H9 (cell line): ENCODE results near the gene AKR1B15. TPM values are rescaled to one million over a fixed set of nuclear protein-coding genes. Genes with fewer than 3 reads are reported as not detected.
A peak's percentile ranks its signal among the peaks of the same experiment; 100 is the strongest.
"Not testable (repeated sequence)": the region's sequence is repeated elsewhere in the genome, so short reads cannot be mapped to it uniquely, and the experiment has no call there.

Source experiments
- DNase-seq: peaks from one replicate; pipeline ENCODE4 v3.0.0-alpha.2; 2017
- H2AFZ ChIP-seq: one replicate; pipeline ENCODE4 v1.6.1; 2013; ENCODE audit warnings: mild to moderate bottlenecking, low read length, control low read depth, moderate library complexity
- H2AK5ac ChIP-seq: 2 replicates; pipeline ENCODE4 v1.6.1; 2013; ENCODE audit warnings: low read length, control low read depth, mixed read lengths; ENCODE audit not compliant: insufficient read length
- H2BK120ac ChIP-seq: one replicate; pipeline ENCODE4 v1.6.1; 2013; ENCODE audit warnings: low read depth, mild to moderate bottlenecking, low read length, control low read depth, inconsistent platforms; ENCODE audit not compliant: poor library complexity, severe bottlenecking
- H2BK12ac ChIP-seq: 2 replicates; pipeline ENCODE4 v1.6.1; 2013; ENCODE audit warnings: low read length, control low read depth, mixed read lengths, low read depth; ENCODE audit not compliant: insufficient read length
- H2BK15ac ChIP-seq: 2 replicates; pipeline ENCODE4 v1.6.1; 2013; ENCODE audit warnings: low read depth, low read length, control low read depth
- H2BK20ac ChIP-seq: one replicate; pipeline ENCODE4 v1.6.1; 2013; ENCODE audit warnings: low read depth, mild to moderate bottlenecking, low read length, control low read depth, inconsistent platforms; ENCODE audit not compliant: poor library complexity, severe bottlenecking
- H2BK5ac ChIP-seq: 2 replicates; pipeline ENCODE4 v1.6.1; 2013; ENCODE audit warnings: low read length, control low read depth, mixed read lengths; ENCODE audit not compliant: insufficient read length
- H3K14ac ChIP-seq: 2 replicates; pipeline ENCODE4 v1.6.1; 2013; ENCODE audit warnings: low read length, control low read depth; ENCODE audit not compliant: insufficient read depth
- H3K18ac ChIP-seq: 2 replicates; pipeline ENCODE4 v1.6.1; 2013; ENCODE audit warnings: low read depth, mild to moderate bottlenecking, mixed read lengths, low read length, control low read depth; ENCODE audit not compliant: insufficient read length
- H3K23ac ChIP-seq: 2 replicates; pipeline ENCODE4 v1.6.1; 2013; ENCODE audit warnings: low read length, control low read depth, mixed read lengths, low read depth; ENCODE audit not compliant: insufficient read length
- H3K23me2 ChIP-seq: 2 replicates; pipeline ENCODE4 v1.6.1; 2013; ENCODE audit warnings: low read depth, mild to moderate bottlenecking, mixed read lengths, low read length, control low read depth; ENCODE audit not compliant: insufficient read length, poor library complexity, severe bottlenecking
- H3K27ac ChIP-seq: 2 replicates; pipeline ENCODE4 v1.5.1; 2013; ENCODE audit warnings: low read length, control low read depth, mixed read lengths, low read depth; ENCODE audit not compliant: insufficient read length
- H3K27me3 ChIP-seq: 2 replicates; pipeline ENCODE4 v1.6.1; 2013; ENCODE audit warnings: low read length, control low read depth, inconsistent platforms; ENCODE audit not compliant: insufficient read depth
- H3K4ac ChIP-seq: 2 replicates; pipeline ENCODE4 v1.6.1; 2013; ENCODE audit warnings: low read depth, mild to moderate bottlenecking, control low read depth, inconsistent platforms, low read length, moderate library complexity
- H3K4me1 ChIP-seq: 2 replicates; pipeline ENCODE4 v1.6.1; 2013; ENCODE audit warnings: low read length, control low read depth, inconsistent platforms; ENCODE audit not compliant: insufficient read depth
- H3K4me2 ChIP-seq: 2 replicates; pipeline ENCODE4 v1.6.1; 2013; ENCODE audit warnings: low read length, control low read depth, mixed read lengths; ENCODE audit not compliant: insufficient read length, insufficient read depth
- H3K56ac ChIP-seq: 2 replicates; pipeline ENCODE4 v1.6.1; 2013; ENCODE audit warnings: low read depth, mild to moderate bottlenecking, mixed read lengths, low read length, control low read depth; ENCODE audit not compliant: insufficient read length
- H3K79me1 ChIP-seq: 2 replicates; pipeline ENCODE4 v1.6.1; 2013; ENCODE audit warnings: low read depth, mild to moderate bottlenecking, moderate library complexity, low read length, control low read depth, inconsistent platforms; ENCODE audit not compliant: insufficient read depth, poor library complexity, severe bottlenecking
- H3K79me2 ChIP-seq: 2 replicates; pipeline ENCODE4 v1.6.1; 2013; ENCODE audit warnings: low read length, control low read depth, inconsistent platforms; ENCODE audit not compliant: insufficient read depth
- H3K9ac ChIP-seq: 2 replicates; pipeline ENCODE4 v1.6.1; 2013; ENCODE audit warnings: low read length, control low read depth, mixed read lengths; ENCODE audit not compliant: insufficient read length; ENCODE audit errors: extremely low read depth
- H3K9me3 ChIP-seq: one replicate; pipeline ENCODE4 v1.6.1; 2013; ENCODE audit warnings: low read depth, low read length, inconsistent platforms; ENCODE audit not compliant: control insufficient read depth
- H3T11ph ChIP-seq: one replicate; pipeline ENCODE4 v1.6.1; 2013; ENCODE audit warnings: mild to moderate bottlenecking, low read length, control low read depth, inconsistent platforms
- H4K20me1 ChIP-seq: one replicate; pipeline ENCODE4 v1.6.1; 2013; ENCODE audit not compliant: control insufficient read depth, insufficient read length, insufficient read depth
- H4K5ac ChIP-seq: 2 replicates; pipeline ENCODE4 v1.6.1; 2013; ENCODE audit warnings: low read depth, mild to moderate bottlenecking, mixed read lengths, low read length, control low read depth; ENCODE audit not compliant: insufficient read length
- H4K8ac ChIP-seq: replicated peaks from 2 replicates; pipeline ENCODE4 v1.6.1; 2013; ENCODE audit warnings: low read length, control low read depth, mixed read lengths, low read depth; ENCODE audit not compliant: insufficient read length
- H4K91ac ChIP-seq: 2 replicates; pipeline ENCODE4 v1.6.1; 2013; ENCODE audit warnings: low read depth, mild to moderate bottlenecking, moderate library complexity, mixed read lengths, low read length, control low read depth; ENCODE audit not compliant: insufficient read length
- H3K27ac Mint-ChIP-seq, 3 experiments: 2 replicates in 2 of 3; 3 replicates in 1 of 3; pipeline ENCODE4 v1.8.0; 2020 to 2021; ENCODE audit warnings: mixed read lengths in 3 of 3, mild to moderate bottlenecking in 1 of 3, moderate library complexity in 1 of 3
- H3K27me3 Mint-ChIP-seq: 2 replicates; pipeline ENCODE4 v1.8.0; 2021; ENCODE audit warnings: low read depth, mild to moderate bottlenecking, moderate library complexity, mixed read lengths
- H3K36me3 Mint-ChIP-seq, 3 experiments: 2 replicates in 2 of 3; 3 replicates in 1 of 3; pipeline ENCODE4 v1.8.0; 2020 to 2021; ENCODE audit warnings: low read depth in 3 of 3, mixed read lengths in 3 of 3; ENCODE audit not compliant: insufficient read depth in 1 of 3
- H3K4me1 Mint-ChIP-seq, 2 experiments: 2 replicates each; pipeline ENCODE4 v1.8.0; 2020; ENCODE audit warnings: mixed read lengths in 2 of 2
- H3K4me3 Mint-ChIP-seq, 2 experiments: 2 replicates in 1 of 2; 3 replicates in 1 of 2; pipeline ENCODE4 v1.8.0; 2020 to 2021; ENCODE audit warnings: mild to moderate bottlenecking in 2 of 2, mixed read lengths in 2 of 2, moderate library complexity in 1 of 2
- H3K9me3 Mint-ChIP-seq, 2 experiments: 2 replicates in 1 of 2; 3 replicates in 1 of 2; pipeline ENCODE4 v1.8.0; 2020; ENCODE audit warnings: mild to moderate bottlenecking in 2 of 2, mixed read lengths in 2 of 2, moderate library complexity in 1 of 2
- CTCF ChIP-seq: fragments of 200-600 bp; sonication (generic); conservative IDR thresholded peaks from 3 replicates; pipeline ENCODE4 v1.8.0; 2021; ENCODE audit warnings: antibody characterized with exemption, mild to moderate bottlenecking
- WGBS: extraction: QIAGEN DNeasy Blood & Tissue Kit; methylation state at CpG from one replicate; pipeline ENCODE4 v1.1.7; 2013; ENCODE audit warnings: missing lambda C conversion rate, low lambda C conversion rate, mixed read lengths; ENCODE audit not compliant: insufficient read length; ENCODE audit errors: extremely low coverage; 5-methylcytosine and 5-hydroxymethylcytosine counted together
- total RNA-seq: library from RNA; stranded (reverse); gene quantifications from 2 replicates; pipeline ENCODE4 v1.2.1, GENCODE V29; 2021

Gene AKR1B15
- total RNA-seq, 1 experiment from 2014 or later: not detected

- no peaks in the 10 kb centered on the region for H4K20me1 ChIP-seq
- no peak overlapping the region for H3K4me3 Mint-ChIP-seq
- no peak overlapping the region for H3K27ac ChIP-seq
Measured at GRCh38 chr7:134539380-134540004, 9.4 kb upstream of the AKR1B15 start.

DNA sequence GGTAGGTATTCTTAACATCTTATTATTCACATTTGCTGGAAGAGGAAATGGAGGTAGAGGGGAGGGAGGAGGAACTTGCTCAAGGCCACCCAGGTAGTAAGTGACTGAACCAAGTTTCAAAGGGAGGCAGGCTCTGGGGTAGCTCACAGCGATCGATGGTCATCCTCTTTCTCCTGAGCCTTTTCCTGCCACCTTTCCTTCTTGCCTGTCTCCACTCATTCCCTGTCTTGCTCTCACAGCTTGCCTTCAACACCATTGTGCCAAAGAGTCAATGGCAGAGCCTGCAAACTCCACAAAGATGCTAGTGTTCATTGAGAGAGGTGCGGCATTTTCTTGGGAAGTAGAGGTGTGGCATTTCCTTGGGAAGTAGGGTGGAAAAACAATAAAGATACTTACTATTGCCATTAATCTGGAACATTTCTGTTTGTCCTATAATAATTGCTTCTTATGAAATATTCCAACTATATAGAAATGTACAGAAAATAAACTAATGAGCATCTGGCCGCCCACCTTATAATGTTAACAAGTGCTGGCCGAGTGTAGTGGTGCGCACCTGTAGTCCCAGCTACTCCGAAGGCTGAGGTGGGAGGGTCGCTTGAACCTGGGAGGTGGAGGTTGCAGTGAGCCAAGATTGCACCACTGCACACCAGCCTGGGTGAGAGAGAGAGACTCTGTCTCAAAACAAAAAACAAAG is 7.3 kb upstream of the AKR1B15 start:
- no CpG with 5 or more reads among the region's 8 CpGs for WGBS
- peak overlapping the region; percentile 82 for H2AFZ ChIP-seq
- not testable (repeated sequence) for H3K79me1 ChIP-seq, H2BK120ac ChIP-seq, H3K36me3 Mint-ChIP-seq, H4K5ac ChIP-seq, H4K20me1 ChIP-seq, H3K4ac ChIP-seq, H2AK5ac ChIP-seq, H3K4me1 ChIP-seq, H3K27me3 ChIP-seq, H3K18ac ChIP-seq, H3K56ac ChIP-seq, H3K4me2 ChIP-seq, H2BK12ac ChIP-seq, H3T11ph ChIP-seq, H3K23ac ChIP-seq, H3K9me3 Mint-ChIP-seq, DNase-seq, H4K8ac ChIP-seq, H3K4me3 Mint-ChIP-seq, H2BK5ac ChIP-seq, H2BK20ac ChIP-seq, H3K27ac ChIP-seq, H3K9me3 ChIP-seq, H3K79me2 ChIP-seq, H3K14ac ChIP-seq, H3K9ac ChIP-seq, H3K27me3 Mint-ChIP-seq, H3K27ac Mint-ChIP-seq, H4K91ac ChIP-seq, H3K23me2 ChIP-seq, H2BK15ac ChIP-seq
- H3K4me1 Mint-ChIP-seq: peaks cover 11 to 19% of the 10 kb centered on the region in 2 experiments

More at GRCh38 chr7:134539380-134540004, 9.4 kb upstream of the AKR1B15 start:
- Histone ChIP-seq H2BK5ac (no peak overlapping the region), H3K79me2 (no peaks in the 10 kb centered on the region), H3T11ph (no peak overlapping the region), H3K27me3 (no peaks in the 10 kb centered on the region), H3K23ac (no peak overlapping the region), H3K14ac (no peak overlapping the region), H2AFZ (no peak overlapping the region), H4K8ac (no peak overlapping the region), H3K4ac (no peak overlapping the region), H3K56ac (no peak overlapping the region), H2BK15ac (no peak overlapping the region), H4K5ac (no peak overlapping the region), H3K4me1 (peaks cover 2% of the 10 kb centered on the region; the same call in 1 of the 2 replicates), H3K18ac (no peak overlapping the region), H2BK12ac (no peak overlapping the region), H2AK5ac (no peak overlapping the region), H2BK20ac (no peak overlapping the region), H2BK120ac (no peak overlapping the region), H3K23me2 (no peaks in the 10 kb centered on the region), H3K9me3 (no peaks in the 10 kb centered on the region), H3K4me2 (no peak overlapping the region), H3K9ac (no peak overlapping the region), H4K91ac (no peak overlapping the region), H3K79me1 (no peaks in the 10 kb centered on the region)
- Mint-ChIP-seq H3K27me3 (peaks cover 4% of the 10 kb centered on the region; the same call in 1 of the 2 replicates), H3K36me3 (no peaks in the 10 kb centered on the region), H3K4me1 (peaks cover 0 to 7% of the 10 kb centered on the region in 2 experiments; a peak in 3 of 4 replicates), H3K27ac (no peak overlapping the region), H3K9me3 (no peaks in the 10 kb centered on the region; a peak in 1 of 5 replicates)
- TF ChIP-seq CTCF: no peak
- WGBS: no CpG with 5 or more reads among the region's 6 CpGs
- DNase-seq: no peak
